ENCODE data around the gene SOAT1.
"Not testable (repeated sequence)": the region's sequence is repeated elsewhere in the genome, so short reads cannot be mapped to it uniquely, and the experiment has no call there.

SOAT1 gene

GRCh38 chr1:179365342-179366092 lies 71.9 kb downstream of the SOAT1 start, which contains the start of gene AXDND1:
Gene AXDND1, plus strand, starts transcription at chr1:179365971. Its CDS starts 539 bp downstream, at chr1:179366510.
- DNase-seq: peak; percentile 94

- DNase-seq: no peak
Observed at GRCh38 chr1:179366093-179366800, 72.7 kb downstream of the SOAT1 start.

GRCh38 chr1:179369751-179370341 lies 76.2 kb downstream of the SOAT1 start:
- peak; percentile 83 for DNase-seq

- no peak for DNase-seq
Observed at GRCh38 chr1:179372160-179372559, 78.6 kb downstream of the SOAT1 start.

- DNase-seq: no peak
Observed at GRCh38 chr1:179376223-179376622, 82.6 kb downstream of the SOAT1 start.

- DNase-seq: no peak
Observed at GRCh38 chr1:179380299-179380698, 86.7 kb downstream of the SOAT1 start.

GRCh38 chr1:179384027-179384426 lies 90.4 kb downstream of the SOAT1 start:
- DNase-seq: no peak

- no peak for DNase-seq
Observed at GRCh38 chr1:179385510-179385909, 91.9 kb downstream of the SOAT1 start.

- DNase-seq: no peak
Observed at GRCh38 chr1:179393721-179394120, 100.1 kb downstream of the SOAT1 start.

GRCh38 chr1:179399399-179399798 lies 105.8 kb downstream of the SOAT1 start:
- DNase-seq: not testable (repeated sequence)

Data from CD4-positive, alpha-beta T cell treated with Interleukin-17A for 1 hour (primary cell).